Measurements from ENCODE around the gene SHE.

DNA sequence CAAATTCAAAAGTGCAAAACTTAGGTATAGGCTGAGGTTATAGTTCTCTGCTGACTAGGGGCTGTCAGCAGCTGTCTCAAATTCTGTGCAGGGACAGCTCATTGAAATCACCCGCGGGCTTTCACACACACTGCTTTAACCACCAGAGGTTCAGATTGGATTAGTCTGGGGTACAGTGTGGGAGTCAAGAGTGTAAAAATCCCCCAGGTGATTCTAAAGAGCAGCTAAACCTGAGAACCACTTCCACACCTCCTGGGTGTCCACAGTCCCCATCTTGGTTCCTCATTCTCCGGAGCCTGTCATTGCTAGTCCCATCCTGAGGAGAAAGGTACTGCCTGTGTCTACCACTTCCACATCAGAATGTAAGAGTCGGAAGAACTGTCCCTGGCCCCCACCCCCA lies 10.1 kb downstream of the SHE start:
- TF ChIP-seq POLR2A (IDR thresholded peaks at IDR 0.05; ENCODE audit: low read length) (no peak), GATA1 (IDR thresholded peaks at IDR 0.05; ENCODE audit: low read depth, low read length) (no peak)
